GM12891 (cell line): ENCODE results near the gene OR4D1.

Experiments
- POLR2A ChIP-seq: IDR thresholded peaks from 2 replicates; pipeline ENCODE4 v1.6.1; 2011; ENCODE audit warnings: low read depth, low read length, control low read depth
- POLR2AphosphoS5 ChIP-seq: IDR thresholded peaks from 2 replicates; pipeline ENCODE4 v1.6.1; 2011; ENCODE audit warnings: low read depth, low read length, control low read depth
- SPI1 ChIP-seq: IDR thresholded peaks from 2 replicates; pipeline ENCODE4 v1.6.1; 2011; ENCODE audit warnings: low read depth, low read length, control low read depth
- TAF1 ChIP-seq: IDR thresholded peaks from 2 replicates; pipeline ENCODE4 v1.6.1; 2011; ENCODE audit warnings: low read depth, low read length, control low read depth

- TF ChIP-seq POLR2AphosphoS5 (no peak), TAF1 (no peak), POLR2A (no peak), SPI1 (no peak)
Measured at GRCh38 chr17:58202859-58203258, 54.7 kb downstream of the OR4D1 start.
